Thoracic aorta (tissue), 2 donors: Measurements from ENCODE around the gene TAF9B. TPM values are rescaled to one million over a fixed set of nuclear protein-coding genes. Genes with fewer than 3 reads are reported as not detected.

ENCODE experiments used
- ATAC-seq: fragments of 150-250 bp; one replicate; pipeline ENCODE4 v1.8.0; 2017; ENCODE audit warnings: low read depth; ENCODE audit not compliant: insufficient number of reproducible peaks, low FRiP score
- DNase-seq: peaks from one replicate; pipeline ENCODE4 v3.0.0-alpha.2; 2020; ENCODE audit warnings: low spot score
- H3K27ac ChIP-seq, 2 donors: fragments of 200-600 bp; sonication (generic); 1 replicate in 1 of 2; 2 replicates in 1 of 2; pipeline ENCODE4 v1.5.1; 2016; ENCODE audit warnings: mild to moderate bottlenecking in 2 of 2, moderate library complexity in 2 of 2
- H3K27me3 ChIP-seq: fragments of 200-600 bp; sonication (generic); replicated peaks from 2 replicates; pipeline ENCODE4 v1.6.0; 2016; ENCODE audit warnings: mild to moderate bottlenecking; ENCODE audit not compliant: insufficient read depth
- H3K36me3 ChIP-seq: fragments of 200-600 bp; sonication (generic); one replicate; pipeline ENCODE4 v1.5.1; 2016
- H3K4me1 ChIP-seq, 2 donors: fragments of 200-600 bp; sonication (generic); 1 replicate in 1 of 2; 2 replicates in 1 of 2; pipeline versions ENCODE4 v1.5.1 to v1.6.0; 2016; ENCODE audit warnings: low read depth in 2 of 2, mild to moderate bottlenecking in 1 of 2; ENCODE audit not compliant: control insufficient read depth in 1 of 2
- H3K4me3 ChIP-seq: fragments of 200-600 bp; sonication (generic); 2 replicates; pipeline ENCODE4 v1.5.1; 2016; ENCODE audit warnings: mild to moderate bottlenecking
- H3K9me3 ChIP-seq: fragments of 200-600 bp; sonication (generic); 2 replicates; pipeline ENCODE4 v1.5.1; 2016
- total RNA-seq, 2 donors: library from RNA; depleted of rRNA; stranded (reverse); fragments of >200 nt; gene quantifications; one replicate each; pipeline versions ENCODE4 v1.1.0 to v1.2.3, GENCODE V29; 2016
- TF ChIP-seq, protein P1 (sequence below): fragments of 200-600 bp; sonication (generic); IDR thresholded peaks from one replicate; pipeline ENCODE4 v1.5.1; 2019; ENCODE audit warnings: antibody characterized with exemption

The TAF9B gene
- total RNA-seq, 2 donors from 2014 or later, result 14.5 to 15.2 TPM

- no peak for DNase-seq
- no peak overlapping the region for H3K27ac ChIP-seq
- no peak overlapping the region for H3K4me3 ChIP-seq
- peaks cover 19 to 38% of the 10 kb centered on the region in 2 donors for H3K4me1 ChIP-seq
- no peaks in the 10 kb centered on the region for H3K36me3 ChIP-seq
- H3K27me3 ChIP-seq, result no peaks in the 10 kb centered on the region
- no peaks in the 10 kb centered on the region for H3K9me3 ChIP-seq
- TF ChIP-seq, protein P1, sequence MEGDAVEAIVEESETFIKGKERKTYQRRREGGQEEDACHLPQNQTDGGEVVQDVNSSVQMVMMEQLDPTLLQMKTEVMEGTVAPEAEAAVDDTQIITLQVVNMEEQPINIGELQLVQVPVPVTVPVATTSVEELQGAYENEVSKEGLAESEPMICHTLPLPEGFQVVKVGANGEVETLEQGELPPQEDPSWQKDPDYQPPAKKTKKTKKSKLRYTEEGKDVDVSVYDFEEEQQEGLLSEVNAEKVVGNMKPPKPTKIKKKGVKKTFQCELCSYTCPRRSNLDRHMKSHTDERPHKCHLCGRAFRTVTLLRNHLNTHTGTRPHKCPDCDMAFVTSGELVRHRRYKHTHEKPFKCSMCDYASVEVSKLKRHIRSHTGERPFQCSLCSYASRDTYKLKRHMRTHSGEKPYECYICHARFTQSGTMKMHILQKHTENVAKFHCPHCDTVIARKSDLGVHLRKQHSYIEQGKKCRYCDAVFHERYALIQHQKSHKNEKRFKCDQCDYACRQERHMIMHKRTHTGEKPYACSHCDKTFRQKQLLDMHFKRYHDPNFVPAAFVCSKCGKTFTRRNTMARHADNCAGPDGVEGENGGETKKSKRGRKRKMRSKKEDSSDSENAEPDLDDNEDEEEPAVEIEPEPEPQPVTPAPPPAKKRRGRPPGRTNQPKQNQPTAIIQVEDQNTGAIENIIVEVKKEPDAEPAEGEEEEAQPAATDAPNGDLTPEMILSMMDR, result no peak
- ATAC-seq, result no peak
Observed at GRCh38 chrX:78109458-78109857, 30.0 kb downstream of the TAF9B start.

- Histone ChIP-seq H3K36me3 (no peaks in the 10 kb centered on the region), H3K27ac (peak overlapping the region in 1 of 2 donors; percentile 47), H3K27me3 (no peaks in the 10 kb centered on the region), H3K4me3 (peak overlapping the region; percentile 96), H3K9me3 (no peaks in the 10 kb centered on the region), H3K4me1 (peaks cover 19 to 38% of the 10 kb centered on the region in 2 donors)
- ATAC-seq, result no peak
- no peak for DNase-seq
- TF ChIP-seq, protein P1, result no peak
Observed at GRCh38 chrX:78106651-78106986, 32.8 kb downstream of the TAF9B start.

GRCh38 chrX:78105944-78106650 lies 33.4 kb downstream of the TAF9B start:
- H3K4me3 ChIP-seq, result peak overlapping the region; percentile 96
- no peak for DNase-seq
- no peaks in the 10 kb centered on the region for H3K36me3 ChIP-seq
- ATAC-seq, result no peak
- no peaks in the 10 kb centered on the region for H3K27me3 ChIP-seq
- H3K27ac ChIP-seq, result peak overlapping the region in 1 of 2 donors; percentile 47
- H3K9me3 ChIP-seq, result no peaks in the 10 kb centered on the region
- TF ChIP-seq, protein P1, result no peak
- H3K4me1 ChIP-seq, result peaks cover 15 to 38% of the 10 kb centered on the region in 2 donors

- no peak for ATAC-seq
- H3K27ac ChIP-seq, result peak overlapping the region; percentile 98 to 99
- no peaks in the 10 kb centered on the region for H3K36me3 ChIP-seq
- H3K27me3 ChIP-seq, result no peaks in the 10 kb centered on the region
- no peaks in the 10 kb centered on the region for H3K9me3 ChIP-seq
- TF ChIP-seq, protein P1, result no peak
- H3K4me3 ChIP-seq, result peak overlapping the region; percentile 96
- peaks cover 15 to 38% of the 10 kb centered on the region in 2 donors for H3K4me1 ChIP-seq
- no peak for DNase-seq
Observed at GRCh38 chrX:78104447-78105176, 34.8 kb downstream of the TAF9B start.

- H3K9me3 ChIP-seq, result no peaks in the 10 kb centered on the region
- peak; percentile 94 for ATAC-seq
- DNase-seq, result peak; percentile 71
- H3K27me3 ChIP-seq, result no peaks in the 10 kb centered on the region
- H3K36me3 ChIP-seq, result no peaks in the 10 kb centered on the region
- H3K4me3 ChIP-seq, result peak within 1 kb of the TSS; percentile 96
- peaks cover 15 to 34% of the 10 kb centered on the region in 2 donors for H3K4me1 ChIP-seq
- peak within 1 kb of the TSS; percentile 98 to 99 for H3K27ac ChIP-seq
- TF ChIP-seq, protein P1, result no peak
Observed at GRCh38 chrX:78103623-78104446, 35.6 kb downstream of the TAF9B start, which contains the start of gene PGK1. Gene PGK1, plus strand, starts transcription at chrX:78104248. Its CDS starts 93 bp downstream, at chrX:78104341.
